Activated effector memory CD4-positive, alpha-beta T cell treated with Interleukin-2 at 50 U/mL for 16 hours (primary cell): ENCODE results near the gene TERT.
"Not testable (repeated sequence)": the region's sequence is repeated elsewhere in the genome, so short reads cannot be mapped to it uniquely, and the experiment has no call there.

Experiments used
- DNase-seq: peaks from one replicate; pipeline ENCODE4 v3.0.0-alpha.2; 2020

TERT gene

DNA sequence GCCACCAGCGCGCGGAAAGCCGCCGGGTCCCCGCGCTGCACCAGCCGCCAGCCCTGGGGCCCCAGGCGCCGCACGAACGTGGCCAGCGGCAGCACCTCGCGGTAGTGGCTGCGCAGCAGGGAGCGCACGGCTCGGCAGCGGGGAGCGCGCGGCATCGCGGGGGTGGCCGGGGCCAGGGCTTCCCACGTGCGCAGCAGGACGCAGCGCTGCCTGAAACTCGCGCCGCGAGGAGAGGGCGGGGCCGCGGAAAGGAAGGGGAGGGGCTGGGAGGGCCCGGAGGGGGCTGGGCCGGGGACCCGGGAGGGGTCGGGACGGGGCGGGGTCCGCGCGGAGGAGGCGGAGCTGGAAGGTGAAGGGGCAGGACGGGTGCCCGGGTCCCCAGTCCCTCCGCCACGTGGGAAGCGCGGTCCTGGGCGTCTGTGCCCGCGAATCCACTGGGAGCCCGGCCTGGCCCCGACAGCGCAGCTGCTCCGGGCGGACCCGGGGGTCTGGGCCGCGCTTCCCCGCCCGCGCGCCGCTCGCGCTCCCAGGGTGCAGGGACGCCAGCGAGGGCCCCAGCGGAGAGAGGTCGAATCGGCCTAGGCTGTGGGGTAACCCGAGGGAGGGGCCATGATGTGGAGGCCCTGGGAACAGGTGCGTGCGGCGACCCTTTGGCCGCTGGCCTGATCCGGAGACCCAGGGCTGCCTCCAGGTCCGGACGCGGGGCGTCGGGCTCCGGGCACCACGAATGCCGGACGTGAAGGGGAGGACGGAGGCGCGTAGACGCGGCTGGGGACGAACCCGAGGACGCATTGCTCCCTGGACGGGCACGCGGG, at the start of gene TERT:
TSS of gene TERT (minus strand) at position 234 of the 815 bp plus-strand sequence. CDS start at position 155, 79 bp downstream.
- DNase-seq, result peak; percentile 65

DNA sequence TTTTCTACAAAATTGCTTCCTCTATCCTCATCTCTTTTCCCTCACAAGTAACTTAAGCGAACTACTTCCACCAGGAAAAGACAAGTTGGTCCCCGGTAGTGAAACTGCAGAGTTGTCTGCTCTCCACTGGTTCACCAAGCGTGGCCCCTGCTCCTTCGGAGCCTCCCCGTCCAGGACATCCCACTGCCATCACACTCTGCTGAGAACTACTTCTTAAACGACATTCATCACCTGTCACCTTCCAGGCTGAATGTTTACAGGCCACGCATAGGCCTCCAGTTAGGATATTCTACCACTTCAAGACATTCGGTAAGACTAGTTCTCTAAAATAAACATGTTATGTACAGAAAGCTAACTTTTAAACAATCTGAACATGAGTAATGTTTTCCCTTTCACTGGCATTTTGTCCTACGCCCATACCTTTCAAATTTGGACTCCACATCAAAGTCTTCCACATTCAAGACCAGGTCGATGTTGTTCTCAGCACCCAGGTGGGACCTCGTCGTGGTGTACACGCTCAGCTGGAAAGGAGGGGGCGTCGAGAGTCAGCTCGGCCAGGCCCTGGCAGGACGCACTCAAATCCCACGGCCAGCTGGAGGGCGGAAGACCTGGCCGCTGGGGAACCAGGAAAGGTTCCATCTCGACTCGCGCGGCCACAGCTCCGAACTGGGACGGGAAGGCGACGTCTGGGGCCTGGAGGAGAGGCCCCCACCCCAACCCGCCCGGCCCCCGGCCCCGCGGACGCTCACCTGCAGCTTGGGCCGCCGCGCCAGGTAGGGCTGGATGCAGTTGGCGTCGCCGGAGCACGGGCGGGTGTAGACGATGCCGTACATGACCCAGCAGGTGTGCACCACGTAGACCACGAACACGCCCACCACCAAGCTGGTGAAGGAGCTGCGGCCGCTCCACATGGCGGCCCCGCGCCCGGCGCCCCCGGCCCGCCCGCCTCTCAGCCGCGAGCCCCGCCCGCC, 49.3 kb upstream of the TERT start:
- DNase-seq, result no peak

DNA sequence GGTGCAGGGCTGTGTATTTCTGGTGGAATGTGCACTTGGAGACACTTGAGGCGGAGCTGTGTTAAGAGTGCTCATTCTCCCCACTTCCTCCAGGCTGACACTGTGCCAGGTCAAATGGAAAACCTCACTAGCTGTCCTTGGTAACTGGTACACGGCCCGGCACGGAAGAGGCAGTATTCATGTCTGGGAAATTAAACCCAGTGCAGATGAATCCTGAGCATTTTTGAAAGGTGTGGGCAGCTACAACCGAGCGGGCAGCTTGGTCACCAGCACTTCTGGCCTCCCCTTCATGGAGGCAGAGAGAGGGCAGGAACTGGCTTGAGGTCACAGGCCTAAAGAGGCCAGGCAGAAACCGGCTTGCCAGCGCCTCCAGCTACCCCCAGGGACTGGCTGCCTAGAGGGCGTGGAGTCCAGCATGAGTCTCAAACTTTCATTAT, 48.5 kb upstream of the TERT start:
- DNase-seq, result no peak

DNA sequence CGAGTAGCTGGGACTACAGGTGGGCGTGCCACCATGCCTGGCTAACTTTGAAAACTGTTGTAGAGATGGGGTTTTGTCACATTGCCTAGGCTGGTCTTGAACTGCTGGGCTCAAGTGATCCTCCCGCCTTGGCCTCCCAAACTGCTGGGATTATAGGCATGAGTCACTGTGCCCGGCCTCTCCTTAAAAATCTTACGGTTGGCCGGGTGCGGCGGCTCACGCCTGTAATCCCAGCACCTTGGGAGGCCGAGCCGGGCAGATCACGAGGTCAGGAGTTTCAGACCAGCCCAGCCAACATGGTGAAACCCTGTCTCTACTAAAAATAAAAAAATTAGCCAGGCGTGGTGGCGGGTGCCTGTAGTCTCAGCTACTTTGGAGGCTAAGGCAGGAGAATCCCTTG, 47.8 kb upstream of the TERT start:
- not testable (repeated sequence) for DNase-seq

DNA sequence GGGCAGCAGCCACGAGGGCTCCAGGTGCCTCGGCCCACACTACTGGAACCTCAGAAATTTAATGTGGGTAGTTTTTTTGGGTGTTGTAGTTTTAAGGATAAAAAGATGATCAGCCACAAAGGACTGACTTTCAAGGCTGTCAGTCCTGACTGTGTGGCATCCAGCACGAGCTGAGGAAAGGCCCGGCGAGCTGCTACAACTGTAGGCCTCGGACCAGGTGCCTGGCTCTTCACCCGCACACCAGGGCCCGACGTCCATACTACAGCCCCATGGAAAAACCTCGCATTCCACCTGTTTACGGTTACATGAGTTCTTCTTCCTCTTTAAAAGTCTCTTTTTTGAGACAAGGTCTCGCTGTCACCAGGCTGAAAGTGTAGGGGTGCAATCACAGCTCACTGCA, 47.4 kb upstream of the TERT start:
- no peak for DNase-seq

DNA sequence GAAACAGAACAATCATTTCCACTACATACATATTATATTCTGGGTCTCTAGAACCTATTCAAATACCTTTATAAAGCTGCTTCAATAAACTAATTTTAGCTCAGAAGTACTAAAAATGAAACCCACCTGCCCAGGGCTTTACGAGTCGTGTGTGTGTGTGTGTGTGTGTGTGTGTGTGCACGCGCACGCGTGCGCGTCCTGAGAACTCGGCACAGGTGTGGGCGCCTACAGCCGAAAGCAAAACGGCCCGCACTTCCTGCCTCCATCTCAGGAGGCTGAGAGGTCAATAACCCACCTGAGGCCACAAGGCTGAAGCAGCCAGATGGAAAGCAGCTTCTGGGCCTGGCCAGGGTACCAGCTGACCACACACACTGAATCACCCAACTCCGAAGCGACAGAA, 47.0 kb upstream of the TERT start:
- no peak for DNase-seq

DNA sequence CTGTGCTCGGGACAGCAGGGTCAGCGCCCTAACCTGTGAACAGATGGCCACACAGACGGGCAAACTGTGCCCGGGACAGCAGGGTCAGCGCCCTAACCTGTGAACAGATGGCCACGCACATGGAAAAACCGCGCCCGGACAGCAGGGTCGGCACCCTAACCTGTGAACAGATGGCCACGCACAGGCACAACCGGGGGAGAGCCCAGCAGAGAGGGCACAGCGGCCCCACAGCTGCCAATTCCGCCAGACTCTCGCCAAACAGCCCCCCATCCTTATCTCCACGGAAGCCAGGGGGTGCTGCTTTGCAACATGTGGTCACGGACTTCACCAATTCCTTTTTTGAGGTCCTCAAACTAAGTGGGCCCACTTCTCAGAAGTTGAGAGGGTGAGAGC, 44.9 kb upstream of the TERT start:
- DNase-seq, result not testable (repeated sequence)

DNA sequence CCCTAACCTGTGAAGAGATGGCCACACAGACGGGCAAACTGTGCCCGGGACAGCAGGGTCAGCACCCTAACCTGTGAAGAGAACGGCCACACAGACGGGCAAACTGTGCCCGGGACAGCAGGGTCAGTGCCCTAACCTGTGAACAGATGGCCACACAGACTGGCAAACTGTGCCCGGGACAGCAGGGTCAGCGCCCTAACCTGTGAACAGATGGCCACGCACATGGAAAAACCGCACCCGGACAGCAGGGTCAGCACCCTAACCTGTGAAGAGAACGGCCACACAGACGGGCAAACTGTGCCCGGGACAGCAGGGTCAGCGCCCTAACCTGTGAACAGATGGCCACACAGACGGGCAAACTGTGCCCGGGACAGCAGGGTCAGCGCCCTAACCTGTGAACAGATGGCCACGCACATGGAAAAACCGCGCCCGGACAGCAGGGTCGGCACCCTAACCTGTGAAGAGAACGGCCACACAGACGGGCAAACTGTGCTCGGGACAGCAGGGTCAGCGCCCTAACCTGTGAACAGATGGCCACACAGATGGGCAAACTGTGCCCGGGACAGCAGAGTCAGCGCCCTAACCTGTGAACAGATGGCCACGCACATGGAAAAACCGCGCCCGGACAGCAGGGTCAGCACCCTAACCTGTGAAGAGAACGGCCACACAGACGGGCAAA, 44.4 kb upstream of the TERT start:
- DNase-seq, result not testable (repeated sequence)

DNA sequence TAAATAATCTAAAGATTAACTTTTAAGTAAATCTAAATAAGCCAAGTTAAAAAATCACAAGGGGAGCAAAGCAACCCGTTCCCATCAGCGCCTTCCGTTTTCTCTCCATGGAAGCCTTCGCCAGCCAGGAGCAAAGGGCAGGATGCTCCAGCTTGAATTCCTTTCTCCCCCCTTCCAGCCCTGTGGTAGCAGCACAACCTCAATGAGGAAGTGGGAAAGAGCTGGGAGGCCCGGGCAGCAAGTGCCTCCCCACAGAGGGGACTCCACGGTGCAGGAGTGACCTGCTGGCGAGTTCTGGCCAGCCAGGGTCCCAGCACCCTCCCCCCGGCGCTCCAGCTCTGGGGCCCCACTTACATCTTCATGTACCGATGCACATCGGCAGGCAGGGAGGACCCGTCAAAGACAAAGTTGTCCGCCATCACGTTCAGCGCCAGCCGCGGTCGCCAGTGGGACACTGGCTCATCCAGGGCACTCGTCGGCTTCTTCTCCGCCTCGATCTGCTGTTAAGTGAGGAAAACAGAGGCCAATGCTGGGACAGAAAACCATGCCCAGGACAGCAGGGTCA, 43.7 kb upstream of the TERT start:
- DNase-seq, result no peak

DNA sequence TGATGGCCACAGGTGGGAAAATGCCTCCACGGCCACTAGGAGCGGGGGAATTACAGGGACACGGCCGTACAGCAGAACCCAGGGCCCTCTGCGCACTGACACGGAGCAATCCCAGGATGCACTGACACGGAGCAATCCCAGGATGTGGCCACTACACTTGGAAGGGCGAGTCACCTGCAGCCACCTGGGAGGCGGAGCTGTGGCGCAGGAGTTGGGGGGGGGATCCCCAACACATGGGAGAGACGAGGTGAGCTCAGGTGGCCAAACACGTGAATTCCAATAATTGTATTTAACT, 43.3 kb upstream of the TERT start:
- no peak for DNase-seq

DNA sequence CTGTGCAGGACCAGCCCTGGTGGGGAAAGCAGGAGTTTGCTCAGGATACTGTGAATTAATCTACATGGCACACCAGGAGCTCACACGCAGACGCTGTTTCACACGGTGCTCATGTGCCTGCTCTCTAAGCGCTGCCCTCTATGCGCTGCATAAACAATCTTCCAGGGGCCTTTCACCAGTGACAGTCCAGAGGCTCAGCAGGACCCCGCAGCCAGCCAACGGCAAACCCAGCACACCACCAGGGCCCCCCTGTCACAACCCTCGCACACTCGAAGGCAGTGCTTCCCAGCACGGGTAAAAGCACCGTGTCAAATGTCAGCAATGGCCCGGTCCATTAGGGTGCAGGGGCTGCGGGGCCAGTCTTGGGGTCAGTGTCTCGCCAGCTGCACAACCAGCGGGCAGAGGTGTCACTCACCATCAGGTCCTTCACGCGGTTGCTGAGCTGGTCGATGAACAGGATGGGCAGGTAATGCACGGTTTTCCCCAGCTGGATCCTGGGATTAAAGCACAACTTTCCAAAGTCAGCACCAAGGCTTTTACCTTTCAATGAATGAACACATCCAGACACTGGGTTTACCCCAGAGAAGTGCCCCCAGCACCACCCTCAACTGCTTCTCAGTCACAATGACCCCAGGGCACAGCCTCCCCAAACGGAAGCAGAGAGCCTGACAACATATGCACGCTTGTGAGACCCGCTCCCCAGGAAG, 42.8 kb upstream of the TERT start:
- no peak for DNase-seq

DNA sequence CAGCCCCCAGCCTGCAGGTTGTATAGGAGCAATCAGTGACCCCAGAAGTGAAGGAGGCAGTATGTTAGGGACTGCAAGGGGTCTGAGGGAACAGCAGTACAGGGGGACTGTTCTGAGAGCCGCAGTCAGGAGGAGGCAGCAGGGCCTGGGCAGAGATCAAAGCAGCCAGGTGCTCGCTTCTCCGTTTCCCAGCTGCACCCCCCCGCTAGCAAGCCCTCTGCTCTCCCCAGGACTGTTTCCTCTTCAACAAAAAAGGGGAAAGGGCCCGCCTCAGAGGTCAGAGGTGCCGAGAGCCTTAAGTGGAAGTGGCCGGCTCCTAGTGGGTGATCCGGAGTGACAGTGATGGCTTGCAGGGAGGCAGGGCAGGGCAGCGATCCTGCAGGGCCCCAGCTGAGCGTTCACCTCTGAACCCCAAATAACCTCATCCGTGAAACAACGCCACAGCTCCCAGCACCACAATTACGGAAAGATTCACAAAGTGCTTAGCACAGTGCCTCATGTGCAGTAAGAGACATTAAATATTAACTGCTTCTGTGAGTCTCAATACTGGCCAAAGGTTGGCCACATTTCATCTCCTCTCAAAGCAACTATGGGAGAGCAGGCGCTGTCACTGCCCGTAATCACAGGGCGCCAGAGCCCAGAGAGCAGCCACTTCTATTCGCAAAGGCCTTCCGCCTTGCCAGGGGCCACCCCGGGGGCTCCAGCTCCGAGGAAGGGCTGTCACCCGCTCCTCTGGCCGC, 42.1 kb upstream of the TERT start:
- no peak for DNase-seq

DNA sequence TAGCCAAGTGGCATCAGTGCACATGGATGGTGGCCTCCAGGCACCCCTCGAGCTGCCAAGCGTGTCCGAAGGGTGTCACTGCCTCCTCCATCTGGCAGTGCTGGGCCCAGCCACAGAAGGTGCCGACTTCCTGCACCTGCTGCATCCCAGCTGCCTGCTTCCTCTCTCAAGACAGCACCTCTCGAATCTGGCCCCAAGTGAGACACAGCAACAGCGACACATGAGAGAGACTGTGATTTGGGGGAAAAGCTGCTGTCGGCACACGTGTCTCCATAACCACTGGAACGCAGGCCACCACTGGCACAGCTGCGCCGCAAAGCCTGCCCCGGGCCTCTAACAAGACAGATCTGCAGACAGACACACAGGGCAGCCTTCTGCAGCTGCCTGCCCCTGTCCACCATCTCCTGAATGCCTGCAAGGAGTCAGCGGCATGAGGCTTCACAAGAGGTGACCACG, 41.3 kb upstream of the TERT start:
- no peak for DNase-seq

DNA sequence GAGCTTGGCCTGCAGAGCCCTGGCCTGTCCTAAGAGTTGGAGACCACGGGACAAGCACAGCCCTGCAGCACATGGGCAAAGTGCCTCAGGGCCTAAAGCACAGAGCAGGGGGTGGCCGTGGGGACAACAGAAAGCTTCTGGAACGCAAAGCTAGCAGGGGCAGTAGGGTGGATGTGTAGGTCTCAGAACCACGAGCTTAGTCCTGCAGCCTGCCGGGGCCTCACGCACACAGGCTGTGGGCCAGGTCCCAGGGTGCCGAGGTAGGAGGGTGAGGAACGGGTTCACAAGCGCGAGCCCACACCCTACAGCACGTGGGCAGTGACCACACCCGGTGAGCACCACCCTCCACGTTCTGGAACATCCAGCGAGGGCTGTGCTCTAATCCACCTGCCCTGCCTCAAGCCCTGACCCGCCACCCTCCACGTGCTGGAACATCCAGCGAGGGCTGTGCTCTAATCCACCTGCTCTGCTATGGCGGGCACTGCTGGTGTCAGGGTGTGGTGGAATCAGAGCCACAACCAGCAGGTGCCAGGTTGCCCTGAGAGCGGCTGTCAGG, 40.8 kb upstream of the TERT start:
- DNase-seq, result no peak

DNA sequence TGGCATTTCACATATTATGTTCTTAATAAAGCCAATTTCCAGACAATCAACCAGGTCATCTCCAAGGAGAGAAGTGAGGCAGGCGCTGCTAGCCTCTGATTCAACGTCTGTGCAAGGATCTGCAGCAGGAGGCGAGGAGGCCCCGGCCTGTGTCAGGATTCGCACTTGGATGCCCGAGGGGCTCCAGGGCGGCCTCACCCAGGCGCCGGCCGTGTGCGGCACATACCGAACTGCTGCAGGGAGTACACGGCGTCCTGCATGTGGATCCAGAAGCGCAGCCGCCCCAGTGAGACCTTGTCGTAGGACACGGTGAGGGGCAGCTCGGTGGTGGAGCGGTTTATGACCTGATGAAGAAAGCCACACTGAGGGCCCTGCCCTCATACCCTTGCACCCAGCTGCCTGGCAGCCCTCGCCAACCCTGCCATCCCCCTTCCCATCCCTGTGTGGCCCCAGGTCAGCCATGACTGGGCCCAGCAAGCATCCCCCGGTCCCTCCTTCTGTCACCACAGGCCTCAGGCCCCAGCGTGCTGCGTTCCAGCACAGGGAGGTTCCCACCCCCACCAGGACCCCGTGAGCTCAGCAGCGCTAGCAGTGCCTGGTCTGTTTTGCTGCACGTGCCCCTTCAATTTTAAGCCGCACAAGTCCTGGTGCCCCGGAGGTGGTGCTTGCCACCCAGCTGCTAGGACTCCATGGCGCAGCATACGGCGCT, 40.1 kb upstream of the TERT start:
- no peak for DNase-seq

DNA sequence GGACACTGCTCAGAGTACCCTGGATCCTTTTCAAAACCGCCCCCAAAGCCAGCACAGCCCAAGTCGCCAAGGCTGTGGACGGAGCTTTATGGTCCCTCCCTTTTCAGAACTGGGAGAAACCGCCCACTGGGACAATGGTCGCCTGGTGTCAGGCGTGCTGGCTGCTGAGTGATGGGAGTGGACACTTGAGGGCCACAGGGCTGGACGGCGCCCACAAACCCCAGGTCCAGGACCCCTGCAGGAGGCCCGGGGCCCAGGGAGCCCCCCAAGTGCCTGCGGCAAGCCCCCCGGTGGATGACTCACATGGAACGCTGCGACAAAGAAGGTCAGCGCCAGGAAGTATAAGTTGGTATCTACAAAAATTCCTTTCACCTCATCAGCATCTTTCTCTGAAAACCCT, 39.1 kb upstream of the TERT start:
- no peak for DNase-seq

DNA sequence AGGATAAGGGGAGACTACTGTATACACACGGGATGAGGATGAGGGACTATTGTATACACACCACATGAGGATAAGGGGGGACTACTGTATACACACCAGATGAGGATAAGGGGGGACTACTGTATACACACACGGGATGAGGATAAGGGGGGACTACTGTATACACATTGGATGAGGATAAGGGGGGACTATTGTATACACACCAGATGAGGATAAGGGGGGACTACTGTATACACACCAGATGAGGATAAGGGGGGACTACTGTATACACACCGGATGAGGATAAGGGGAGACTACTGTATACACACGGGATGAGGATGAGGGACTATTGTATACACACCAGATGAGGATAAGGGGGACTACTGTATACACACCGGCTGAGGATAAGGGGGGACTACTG, 38.4 kb upstream of the TERT start:
- DNase-seq, result not testable (repeated sequence)

DNA sequence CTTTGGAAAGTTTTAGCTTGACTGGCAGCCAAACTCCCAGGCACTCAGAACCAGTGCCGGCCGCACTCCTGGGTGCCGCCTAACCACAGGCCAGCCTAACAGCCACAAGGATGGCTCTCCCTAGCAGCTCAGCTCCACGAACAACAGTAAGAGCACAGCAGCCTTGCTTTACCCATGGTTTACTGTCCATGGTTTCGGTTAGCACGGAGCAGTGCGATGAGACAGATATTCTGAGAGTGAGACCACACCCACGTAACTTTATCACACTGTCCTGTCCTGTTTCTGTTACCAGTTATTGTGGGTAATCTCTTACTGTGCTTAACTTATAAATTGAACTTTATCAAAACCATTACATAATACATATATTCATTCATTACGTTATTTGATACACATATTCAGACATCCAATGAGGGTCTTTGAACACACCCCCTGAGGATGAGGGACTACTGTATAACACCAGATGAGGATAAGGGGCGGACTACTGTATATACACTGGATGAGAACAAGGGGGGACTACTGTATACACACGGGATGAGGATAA, 37.7 kb upstream of the TERT start:
- no peak for DNase-seq

DNA sequence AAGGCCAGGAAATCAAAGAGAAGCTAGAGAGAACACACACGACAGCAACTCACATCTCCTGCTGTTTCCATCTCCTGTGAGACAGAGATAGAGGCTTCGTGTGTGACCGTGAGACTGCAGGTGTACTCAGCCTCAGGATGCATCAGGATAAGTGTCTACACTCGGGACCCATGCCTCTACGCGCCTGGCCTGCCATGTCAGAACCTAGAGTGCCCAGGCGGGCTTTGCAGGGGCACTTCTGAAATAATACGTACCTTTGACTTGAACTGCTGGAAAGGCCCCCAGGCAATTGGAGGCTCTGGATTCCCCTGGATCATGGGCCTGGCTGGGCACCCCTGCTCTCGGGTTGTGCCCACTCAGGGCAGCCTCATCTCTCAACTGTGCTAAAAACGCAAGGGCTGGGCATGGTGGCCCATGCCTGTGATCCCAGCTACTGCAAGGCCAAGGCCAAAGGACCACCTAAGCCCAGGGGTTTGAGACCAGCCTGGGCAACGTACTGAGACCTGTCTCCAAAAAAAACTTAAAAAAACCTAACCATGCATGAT, 37.1 kb upstream of the TERT start:
- no peak for DNase-seq
